NCI-H146 treated with DMSO at 0.1 percent for 48 hours (cell line): Measurements from ENCODE around the gene LAT.

Experiments used
- DNase-seq: peaks from one replicate; lab custom pipeline; 2025; ENCODE audit not compliant: unreplicated experiment; lab: John Stamatoyannopoulos, UW

Gene LAT

DNA sequence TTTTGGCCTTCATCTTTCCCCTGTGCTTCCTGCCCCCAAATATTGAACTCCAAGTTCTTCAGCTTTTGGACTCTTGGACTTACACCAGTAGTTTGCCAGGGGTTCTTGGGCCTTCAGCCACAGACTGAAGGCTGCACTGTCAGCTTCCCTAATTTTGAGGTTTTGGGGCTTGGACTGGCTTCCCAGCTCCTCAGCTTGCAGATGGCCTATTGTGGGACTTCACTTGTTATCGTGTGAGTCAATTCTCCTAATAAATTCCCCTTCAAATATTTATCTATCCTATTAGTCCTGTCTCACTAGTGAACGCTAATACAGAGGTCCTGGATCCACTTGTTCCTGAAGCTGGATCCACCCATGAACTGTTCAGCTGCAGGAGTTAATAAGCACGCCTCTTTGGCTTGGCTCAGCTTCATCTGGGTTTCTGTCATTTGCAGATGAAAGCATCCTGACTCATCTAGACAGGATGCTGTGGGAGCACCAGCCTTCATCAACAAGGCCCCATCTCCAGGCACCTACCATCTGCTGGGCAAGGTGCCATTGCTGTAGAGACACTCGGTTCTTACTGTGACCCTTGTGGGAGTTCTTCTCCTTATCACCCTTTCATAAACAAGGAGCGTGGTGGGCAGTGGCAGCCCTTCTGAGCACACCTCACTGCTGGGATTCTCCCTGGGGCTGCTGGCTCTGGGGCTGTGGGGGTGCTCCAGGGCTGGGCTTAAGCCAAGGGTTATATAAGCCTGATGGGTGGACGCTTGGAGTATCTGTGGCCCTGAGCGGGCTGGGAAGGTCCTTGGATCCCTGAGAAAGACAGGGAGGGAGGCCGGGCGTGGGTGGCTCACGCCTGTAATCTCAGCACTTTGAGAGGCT lies 23.1 kb downstream of the LAT start:
- DNase-seq, result no peak

DNA sequence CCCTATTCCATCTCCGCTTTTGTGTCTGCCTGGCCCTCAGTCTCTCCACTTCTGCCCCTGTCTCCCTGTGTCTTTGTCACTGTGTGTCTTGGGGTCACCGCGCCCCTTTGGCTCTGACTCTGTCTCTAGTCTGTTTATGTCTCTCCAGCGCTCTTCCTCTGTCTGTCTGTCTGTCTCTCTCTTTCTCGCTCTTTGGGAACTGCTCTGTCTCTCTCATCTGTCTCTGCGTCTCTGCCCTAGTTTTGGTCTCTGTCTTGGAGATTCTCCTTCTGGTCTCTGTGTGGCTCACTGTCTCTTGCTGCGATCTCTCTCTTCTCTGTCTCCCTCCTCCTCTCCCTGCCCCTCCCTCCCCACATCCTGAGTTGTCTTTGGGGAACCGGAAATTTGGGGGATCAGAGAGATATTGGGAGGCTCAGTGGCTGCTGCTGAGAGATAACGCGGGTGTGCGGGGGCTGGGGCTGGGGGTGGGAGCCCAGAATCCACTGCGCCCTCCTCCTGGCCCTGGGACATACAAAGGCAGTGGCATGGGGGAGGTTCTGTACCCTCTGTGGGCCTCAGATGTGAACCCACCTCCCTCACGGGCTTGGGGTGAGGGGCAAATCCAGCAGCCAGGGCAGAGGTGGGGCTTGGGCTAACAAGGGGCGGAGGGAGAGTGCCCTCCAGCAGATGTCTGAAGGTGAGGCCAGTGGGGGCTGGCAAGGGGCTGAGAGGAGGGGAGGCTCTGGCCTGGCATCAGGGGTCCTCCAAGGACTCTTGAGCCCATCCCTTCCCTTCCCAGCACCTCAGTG lies 24.4 kb downstream of the LAT start:
- DNase-seq, result no peak

DNA sequence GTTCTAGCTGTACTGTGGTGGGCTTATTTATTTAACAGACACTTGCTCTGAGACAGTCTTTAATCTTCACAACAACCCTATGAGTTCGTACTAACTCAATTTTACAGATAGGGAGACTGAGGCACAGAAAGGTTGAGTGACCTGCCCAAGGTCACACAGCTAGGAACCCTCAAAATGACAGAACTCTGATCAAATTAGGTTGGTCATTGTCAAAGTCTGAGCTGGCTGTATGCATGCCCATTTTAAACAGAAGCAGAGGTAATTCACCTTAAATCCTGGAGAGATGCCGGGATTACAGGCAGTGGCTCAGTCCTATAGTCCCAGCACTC lies 24.9 kb downstream of the LAT start:
- DNase-seq, result no peak

DNA sequence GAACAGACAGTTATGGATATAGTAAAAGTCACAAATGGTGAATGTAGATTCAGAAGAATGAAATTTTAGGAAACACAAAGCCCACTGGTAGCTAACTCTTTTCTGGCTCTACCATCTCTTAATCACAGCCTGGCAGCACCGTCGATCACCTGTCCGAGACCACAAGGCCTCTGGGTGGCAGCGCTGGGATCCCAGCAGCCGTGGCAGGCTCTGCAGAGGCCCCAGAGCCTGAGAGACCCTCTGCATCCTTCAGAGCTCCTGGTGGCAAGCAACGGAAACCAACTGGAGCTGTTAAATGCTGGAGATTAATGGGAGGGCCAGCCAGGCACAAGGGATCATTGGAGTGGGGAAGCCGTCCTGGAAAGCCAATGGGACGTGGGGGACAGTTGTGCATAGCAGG lies 26.3 kb downstream of the LAT start:
- DNase-seq, result no peak

DNA sequence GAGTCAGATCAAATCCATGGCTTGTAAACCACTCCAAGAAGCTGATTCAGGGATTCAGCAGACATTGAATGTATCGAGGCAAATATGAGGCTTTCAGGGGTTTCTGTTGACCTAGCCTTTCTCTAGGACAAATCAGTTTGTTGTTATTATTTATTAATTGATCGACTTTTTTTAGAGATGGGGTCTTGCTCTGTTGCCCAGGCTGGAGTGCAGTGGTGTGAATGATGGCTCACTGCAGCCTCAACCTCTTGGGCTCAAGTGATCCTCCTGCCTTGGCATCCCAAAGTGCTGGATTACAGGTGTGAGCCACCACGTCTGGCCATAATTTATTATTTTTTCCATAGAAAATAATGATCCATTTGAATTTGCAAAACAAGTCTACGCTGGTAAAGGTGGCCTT lies 27.0 kb downstream of the LAT start:
- DNase-seq, result no peak

DNA sequence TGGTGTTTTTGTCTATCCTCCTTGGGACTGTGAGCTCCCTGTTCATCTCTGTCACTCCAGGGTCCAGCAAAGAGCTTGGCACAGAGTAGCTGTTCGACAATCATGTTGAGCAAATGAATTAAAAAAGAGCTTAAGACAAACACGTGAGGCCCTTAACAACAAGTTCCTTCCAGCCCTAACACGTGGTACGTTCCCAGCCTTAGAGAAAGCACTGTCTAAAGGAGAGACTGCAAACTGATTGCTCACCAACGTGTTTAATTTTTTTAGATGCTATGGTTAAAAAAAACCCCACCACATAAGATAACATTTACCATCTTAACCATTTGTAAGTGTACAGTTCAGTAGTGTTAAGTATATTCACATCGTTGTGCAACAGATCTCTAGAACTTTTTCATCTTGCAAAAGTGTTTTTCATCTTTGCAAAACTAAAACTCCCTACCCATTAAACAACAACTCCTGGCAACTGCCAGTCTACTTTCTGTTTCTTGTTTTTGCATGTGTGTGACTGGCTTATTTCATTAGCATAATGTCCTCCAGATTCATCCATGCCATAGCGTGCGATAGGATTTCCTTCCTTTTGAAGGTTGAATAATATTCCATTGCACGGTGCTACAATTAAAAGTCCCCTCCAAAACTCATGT lies 28.2 kb downstream of the LAT start:
- no peak for DNase-seq

DNA sequence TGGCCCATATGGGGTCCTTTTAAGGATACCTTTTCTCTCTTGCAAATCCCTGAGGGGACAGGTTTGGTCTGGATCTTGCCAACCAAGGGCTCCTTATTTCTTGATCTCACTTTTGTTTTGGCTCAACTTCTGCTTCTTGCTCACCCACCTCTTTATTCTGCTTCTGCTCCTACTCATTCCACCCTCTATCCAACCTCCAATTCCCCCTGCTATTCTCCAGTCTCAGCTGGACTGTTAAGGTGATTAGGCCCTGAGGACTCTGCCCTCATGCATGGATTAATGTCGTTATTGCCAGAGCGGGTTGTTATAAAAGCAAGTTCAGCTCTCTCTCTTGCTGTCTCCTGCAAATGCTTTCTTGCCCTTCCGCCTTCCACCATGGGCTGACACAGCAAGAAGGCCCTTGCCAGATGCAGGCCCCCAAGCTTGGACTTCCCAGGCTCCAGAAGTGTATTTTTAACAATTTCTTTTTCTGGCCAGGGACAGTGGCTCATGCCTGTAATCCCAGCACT lies 29.8 kb downstream of the LAT start:
- DNase-seq, result no peak

DNA sequence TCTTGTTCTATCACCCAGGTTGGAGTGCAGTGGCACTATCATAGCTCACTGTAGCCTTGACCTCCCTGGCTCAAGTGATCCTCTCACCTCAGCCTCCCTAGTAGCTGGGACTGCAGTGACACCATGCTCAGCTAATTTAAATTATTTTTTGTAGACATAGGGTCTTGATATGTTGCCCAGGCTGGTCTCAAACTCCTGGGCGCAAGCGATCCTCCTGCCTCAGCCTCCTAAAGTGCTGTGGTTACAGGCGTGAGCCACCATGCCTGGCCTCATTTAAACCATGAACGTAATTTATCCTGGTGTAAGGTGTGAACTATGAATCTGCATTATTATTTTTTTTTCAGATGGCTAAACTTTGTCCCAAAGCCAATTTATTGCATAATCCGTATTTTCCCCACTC lies 37.3 kb downstream of the LAT start:
- DNase-seq, result no peak

DNA sequence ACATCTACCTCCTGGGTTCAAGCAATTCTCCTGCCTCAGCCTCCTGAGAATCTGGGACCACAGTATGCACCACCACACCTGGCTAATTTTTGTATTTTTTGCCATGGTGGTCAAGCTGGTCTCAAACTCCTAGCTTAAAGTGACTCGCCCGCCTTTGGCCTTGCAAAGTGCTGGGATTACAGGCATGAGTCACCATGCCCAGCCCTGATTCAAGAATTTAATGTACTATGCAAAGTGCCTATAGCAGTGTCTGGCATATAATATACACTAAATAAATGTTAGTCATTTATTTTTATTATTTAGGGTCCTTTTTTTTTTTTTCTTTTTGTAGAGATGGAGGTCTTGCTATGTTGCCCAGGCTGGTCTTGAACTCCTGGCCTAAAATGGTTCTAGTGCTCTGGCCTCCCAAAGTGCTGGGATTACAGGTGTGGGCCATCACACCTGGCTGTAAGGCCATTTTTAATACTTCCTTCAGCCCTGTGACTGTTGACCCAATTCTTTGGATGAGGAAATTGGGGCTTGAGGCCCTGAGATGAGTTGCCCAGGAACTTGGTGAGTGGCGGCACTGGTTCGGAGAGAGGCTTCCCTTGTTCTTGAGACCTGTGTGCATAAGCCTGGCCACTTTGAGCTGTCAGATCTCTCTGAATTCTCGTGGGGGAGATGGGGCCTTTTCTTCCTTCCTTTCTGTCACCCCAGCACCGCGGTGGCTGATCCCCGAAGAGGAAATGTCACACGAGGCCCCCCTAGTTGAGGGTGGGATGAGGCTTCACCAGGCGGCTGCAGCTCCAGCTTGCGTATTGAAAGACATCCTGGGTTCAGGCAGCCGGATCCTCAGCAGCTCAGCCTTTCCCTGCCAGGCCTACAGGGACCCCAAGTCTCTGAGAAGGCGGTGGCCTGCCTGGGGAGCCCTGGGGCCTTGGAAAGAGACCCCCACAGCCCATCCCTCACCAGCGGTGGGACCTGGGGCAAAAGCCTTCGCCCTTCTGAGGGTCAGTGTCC lies 38.7 kb downstream of the LAT start:
- DNase-seq, result no peak

DNA sequence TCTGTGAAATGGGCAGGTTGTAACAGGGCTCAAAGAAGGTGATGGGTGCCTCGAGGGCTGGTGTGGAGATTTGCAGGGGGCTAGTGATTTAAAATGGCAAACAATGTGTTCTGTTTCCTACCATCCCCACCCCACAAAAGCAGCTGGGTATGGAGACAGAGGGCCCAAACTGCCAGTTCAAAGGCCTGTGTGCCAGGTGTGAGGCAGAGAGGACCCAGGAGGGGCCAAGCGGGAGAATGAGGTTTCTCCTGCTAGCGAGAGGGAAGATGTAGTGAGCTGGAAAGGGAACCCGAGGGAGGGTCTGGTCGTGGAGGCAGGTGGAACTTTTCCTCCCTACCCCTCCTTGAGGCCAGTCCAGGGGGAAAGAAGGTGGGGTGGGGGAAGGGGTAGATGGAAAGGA lies 39.4 kb downstream of the LAT start:
- no peak for DNase-seq

DNA sequence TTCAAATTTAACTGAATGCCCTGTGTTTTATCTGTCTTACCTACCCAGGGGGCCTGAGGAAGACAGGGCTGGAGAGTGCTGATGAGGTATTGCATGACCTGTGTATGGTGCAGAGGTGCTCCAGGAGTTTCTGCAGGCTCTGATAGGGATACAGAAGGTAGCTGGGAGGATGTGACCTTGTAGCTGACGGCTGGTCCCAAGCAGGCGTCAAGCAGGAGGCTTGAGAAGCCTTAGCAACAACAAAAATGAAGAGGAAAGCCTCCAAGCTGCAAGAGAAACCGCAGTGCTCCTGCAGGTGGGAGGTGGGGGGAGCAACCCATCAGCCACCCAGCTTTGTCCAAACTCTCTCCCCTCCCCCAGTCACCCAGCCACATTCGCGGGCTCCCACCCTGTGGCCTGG lies 40.4 kb downstream of the LAT start:
- no peak for DNase-seq

DNA sequence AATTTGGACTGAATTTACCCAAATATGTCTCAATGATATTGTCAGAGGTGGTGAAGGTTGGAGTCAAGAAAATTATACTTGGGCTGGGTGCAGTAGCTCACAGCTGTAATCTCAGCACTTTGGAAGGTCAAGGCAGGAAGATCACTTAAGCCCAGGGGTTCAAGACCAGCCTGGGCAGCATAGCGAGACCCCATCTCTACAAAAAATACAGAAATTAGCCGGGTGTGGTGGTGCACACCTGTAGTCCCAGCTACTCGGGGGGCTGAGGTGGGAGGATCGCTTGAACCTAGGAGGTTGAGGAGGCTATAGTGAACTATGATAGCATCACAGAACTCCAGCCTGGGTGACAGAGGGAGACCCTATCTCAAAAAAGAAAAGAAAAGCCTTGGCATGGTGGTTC lies 40.9 kb downstream of the LAT start:
- DNase-seq, result no peak

DNA sequence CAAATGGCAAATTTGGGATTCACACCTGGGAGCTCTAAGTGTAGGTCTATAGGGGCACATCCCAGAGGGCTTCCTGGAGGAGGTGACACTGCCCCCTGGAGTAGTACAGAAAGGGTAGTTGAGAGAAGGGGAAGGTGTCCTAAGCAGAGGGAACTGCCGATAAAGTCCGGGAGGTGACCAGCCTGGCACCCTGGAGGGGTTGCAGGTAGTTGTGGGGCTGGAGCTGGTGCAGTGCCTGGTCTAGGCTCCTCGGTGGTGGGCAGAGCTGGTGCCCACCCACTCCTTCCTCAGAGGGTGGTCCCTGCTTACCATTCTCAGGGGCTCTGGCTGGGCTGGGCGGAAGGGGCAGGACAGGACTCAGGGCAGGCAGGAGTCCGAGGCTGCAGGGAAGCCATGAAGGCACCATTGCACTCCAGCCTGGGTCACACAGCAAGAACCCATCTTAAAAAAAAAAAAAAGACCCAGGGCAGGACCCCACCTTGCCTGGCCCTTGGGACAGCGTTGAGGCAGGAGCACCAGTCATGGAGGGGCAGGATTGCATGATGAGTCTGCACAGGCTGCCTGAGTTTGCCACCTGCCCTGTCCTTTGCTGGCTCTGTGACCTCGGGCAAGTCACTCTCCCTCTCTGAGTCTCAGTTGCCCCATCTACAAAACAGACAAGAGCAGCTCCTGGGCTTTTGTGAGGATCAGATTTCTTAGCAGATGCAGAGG lies 43.8 kb downstream of the LAT start:
- no peak for DNase-seq

DNA sequence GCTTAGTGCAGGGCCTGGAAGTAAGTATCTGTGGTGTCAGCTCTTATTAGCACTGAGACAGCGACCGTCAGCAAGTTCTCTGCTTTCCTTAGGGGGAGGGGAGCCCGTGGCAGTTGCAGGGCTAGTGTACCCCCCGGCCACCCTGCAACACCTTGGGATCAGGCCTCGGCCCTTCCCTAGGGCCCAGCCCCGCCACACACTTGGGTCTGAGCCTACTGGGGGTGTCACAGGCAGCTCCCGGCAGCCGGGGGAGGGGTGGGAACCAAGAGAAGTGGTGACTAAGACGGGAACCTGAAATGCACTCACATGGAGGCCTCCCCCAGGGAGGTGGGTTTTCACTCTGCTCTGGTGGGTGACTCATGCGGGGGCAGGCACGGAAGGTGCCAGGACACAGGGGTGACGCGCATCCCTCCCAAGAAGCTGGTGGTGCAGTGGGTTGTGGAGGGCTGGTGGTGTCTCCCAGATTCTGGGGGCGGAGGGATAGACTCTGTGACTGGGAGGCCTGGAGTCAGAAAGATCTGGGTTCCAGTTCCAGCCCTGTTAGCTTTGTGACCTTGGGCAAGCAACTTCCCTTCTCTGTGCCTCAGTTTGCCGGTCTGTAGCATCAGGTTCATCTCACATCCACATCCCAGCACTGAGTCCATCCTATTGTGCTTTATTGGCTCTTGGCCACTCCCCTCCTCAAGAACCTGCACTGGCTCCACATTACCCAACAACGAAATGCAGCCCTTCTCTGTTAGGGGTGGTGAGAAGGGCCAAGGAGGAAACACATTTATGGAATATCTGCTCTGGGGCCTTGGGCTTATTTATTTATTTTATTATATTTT lies 44.5 kb downstream of the LAT start:
- no peak for DNase-seq

DNA sequence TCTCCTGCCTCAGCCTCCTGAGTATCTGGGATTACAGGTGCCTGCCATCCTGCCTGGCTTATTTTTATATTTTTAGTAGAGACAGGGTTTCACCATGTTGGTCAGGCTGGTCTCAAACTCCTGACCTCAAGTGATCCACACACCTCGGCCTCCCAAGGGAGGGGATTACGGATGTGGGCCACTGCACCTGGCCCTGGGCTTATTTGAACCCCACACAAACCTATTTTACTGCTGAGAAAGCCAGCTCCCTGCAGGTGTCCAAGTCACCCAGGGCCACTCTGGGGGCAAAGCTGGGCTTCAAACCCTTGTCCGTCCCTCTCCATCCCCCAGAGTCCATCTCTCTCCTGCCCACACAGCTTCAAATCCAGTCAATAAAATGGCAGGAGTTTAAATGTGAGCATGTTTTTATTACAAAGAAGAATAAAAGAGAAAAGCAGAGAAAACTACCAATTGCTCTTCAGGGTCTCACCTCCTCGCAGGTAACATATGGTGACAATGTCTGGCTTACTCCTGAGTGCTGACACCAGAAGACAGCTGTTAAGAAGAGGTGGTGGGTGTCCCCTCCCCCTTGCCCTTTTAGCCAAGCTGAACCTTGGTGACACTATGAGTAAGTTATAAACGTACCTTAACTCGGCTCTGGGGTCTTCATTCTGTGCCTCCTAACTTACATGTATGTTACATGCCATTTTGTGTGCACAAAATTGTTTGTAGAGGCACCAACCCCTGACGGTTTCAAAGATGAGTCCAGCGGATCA lies 45.4 kb downstream of the LAT start:
- DNase-seq, result no peak
